ENCODE measurements around the gene GOLGA8M. TPM values are rescaled to one million over a fixed set of nuclear protein-coding genes. Genes with fewer than 3 reads are reported as not detected.

Gene GOLGA8M
- total and polyA plus RNA-seq, 2 of the 8 experiments (the other 6 are each of a cell fraction or from before 2014, with no cell fraction given), result not detected

GRCh38 chr15:28726102-28726501, 13.9 kb upstream of the GOLGA8M start (continued):
- no peak for TF ChIP-seq HDAC6 (IDR thresholded peaks at IDR 0.05; ENCODE audit: low read depth, low read length)
- TF ChIP-seq CTCF (IDR thresholded peaks at IDR 0.05; ENCODE audit: control extremely low read depth in 1 of 3, insufficient read depth in 1 of 3, low read depth in 1 of 3, low read length in 3 of 3), result no peak
- no peak for TF ChIP-seq CHD7 (IDR thresholded peaks at IDR 0.05; ENCODE audit: insufficient replicate concordance, low read length)

All from H1 (cell line).